Coronary artery (tissue), 2 donors: ENCODE results near the gene TNFSF13B.
A peak's percentile ranks its signal among the peaks of the same experiment; 100 is the strongest.
"Not testable (repeated sequence)": the region's sequence is repeated elsewhere in the genome, so short reads cannot be mapped to it uniquely, and the experiment has no call there.

ENCODE experiments used
- DNase-seq: peaks from one replicate; pipeline ENCODE4 v3.0.0-alpha.2; 2017; ENCODE audit warnings: low spot score
- H3K27ac ChIP-seq, 2 donors: fragments of 200-600 bp; sonication (generic); one replicate each; pipeline ENCODE4 v1.5.1; 2016 to 2019
- H3K4me3 ChIP-seq: fragments of 200-600 bp; sonication (generic); 2 replicates; pipeline ENCODE4 v1.5.1; 2016; ENCODE audit warnings: mild to moderate bottlenecking, moderate library complexity
- TF ChIP-seq, protein P1 (sequence below): fragments of 200-600 bp; sonication (generic); IDR thresholded peaks from one replicate; pipeline ENCODE4 v1.5.1; 2019; ENCODE audit warnings: antibody characterized with exemption

The TNFSF13B gene

DNA sequence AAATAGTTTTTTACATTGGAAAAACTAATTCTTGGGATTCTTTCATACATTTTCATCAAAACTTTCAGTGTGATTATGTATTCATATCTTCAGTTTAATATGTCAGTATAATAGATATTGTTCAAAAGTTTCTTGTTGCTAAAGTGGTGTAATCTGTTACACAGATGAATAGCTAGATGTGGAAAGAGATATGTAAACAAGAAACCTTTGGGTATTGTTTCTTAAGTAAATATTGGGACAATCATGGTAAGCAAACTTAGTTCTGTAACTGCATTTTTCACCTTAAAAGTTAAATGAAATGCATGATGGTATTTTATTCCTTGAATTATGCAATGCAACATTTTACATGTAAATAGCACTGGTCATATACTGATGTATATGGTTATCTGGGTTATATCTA is 39.1 kb upstream of the TNFSF13B start:
- Histone ChIP-seq H3K27ac (no peak overlapping the region), H3K4me3 (no peak overlapping the region)
- TF ChIP-seq, protein P1, sequence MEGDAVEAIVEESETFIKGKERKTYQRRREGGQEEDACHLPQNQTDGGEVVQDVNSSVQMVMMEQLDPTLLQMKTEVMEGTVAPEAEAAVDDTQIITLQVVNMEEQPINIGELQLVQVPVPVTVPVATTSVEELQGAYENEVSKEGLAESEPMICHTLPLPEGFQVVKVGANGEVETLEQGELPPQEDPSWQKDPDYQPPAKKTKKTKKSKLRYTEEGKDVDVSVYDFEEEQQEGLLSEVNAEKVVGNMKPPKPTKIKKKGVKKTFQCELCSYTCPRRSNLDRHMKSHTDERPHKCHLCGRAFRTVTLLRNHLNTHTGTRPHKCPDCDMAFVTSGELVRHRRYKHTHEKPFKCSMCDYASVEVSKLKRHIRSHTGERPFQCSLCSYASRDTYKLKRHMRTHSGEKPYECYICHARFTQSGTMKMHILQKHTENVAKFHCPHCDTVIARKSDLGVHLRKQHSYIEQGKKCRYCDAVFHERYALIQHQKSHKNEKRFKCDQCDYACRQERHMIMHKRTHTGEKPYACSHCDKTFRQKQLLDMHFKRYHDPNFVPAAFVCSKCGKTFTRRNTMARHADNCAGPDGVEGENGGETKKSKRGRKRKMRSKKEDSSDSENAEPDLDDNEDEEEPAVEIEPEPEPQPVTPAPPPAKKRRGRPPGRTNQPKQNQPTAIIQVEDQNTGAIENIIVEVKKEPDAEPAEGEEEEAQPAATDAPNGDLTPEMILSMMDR = no peak
- no peak for DNase-seq

DNA sequence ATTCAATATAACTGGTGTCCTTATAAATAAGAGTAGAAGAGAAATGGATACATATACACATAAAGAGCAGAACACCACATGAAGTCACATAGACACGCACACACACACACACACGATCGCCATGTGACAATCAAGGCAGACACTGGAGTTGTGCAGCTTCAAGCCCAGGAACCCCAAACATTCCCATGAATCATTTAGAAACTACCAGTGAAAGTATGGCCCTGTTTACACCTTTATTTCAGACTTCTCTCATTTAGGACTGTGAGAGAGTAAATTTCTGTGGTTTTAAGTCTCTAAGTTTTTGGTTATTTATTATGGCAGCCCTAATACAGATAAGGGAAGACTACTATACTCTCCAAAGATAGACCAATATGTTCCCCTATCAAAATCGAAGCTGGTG is 20.4 kb upstream of the TNFSF13B start:
- H3K4me3 ChIP-seq = no peak overlapping the region
- TF ChIP-seq, protein P1 = no peak
- DNase-seq = no peak
- H3K27ac ChIP-seq = no peak overlapping the region

DNA sequence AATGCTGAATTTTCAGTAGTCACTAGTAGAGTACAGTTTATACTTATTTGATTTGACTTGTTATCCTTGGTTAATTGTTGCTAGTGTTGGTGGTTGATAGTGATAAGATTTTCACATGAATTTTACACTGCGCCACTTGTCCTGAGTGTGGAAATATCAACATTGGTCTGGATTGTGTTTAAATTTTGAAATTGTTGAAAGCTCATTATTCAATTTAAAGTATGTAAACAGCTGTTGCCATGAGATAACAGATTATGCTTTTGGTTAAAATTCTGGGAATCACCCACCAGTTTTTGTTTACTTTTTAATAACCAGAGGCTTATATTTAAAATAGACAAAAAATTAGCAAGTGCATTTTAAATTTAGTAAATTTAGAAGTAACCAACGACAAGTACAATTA is 12.3 kb upstream of the TNFSF13B start:
- TF ChIP-seq, protein P1 = no peak
- no peak for DNase-seq
- no peak overlapping the region for H3K4me3 ChIP-seq

DNA sequence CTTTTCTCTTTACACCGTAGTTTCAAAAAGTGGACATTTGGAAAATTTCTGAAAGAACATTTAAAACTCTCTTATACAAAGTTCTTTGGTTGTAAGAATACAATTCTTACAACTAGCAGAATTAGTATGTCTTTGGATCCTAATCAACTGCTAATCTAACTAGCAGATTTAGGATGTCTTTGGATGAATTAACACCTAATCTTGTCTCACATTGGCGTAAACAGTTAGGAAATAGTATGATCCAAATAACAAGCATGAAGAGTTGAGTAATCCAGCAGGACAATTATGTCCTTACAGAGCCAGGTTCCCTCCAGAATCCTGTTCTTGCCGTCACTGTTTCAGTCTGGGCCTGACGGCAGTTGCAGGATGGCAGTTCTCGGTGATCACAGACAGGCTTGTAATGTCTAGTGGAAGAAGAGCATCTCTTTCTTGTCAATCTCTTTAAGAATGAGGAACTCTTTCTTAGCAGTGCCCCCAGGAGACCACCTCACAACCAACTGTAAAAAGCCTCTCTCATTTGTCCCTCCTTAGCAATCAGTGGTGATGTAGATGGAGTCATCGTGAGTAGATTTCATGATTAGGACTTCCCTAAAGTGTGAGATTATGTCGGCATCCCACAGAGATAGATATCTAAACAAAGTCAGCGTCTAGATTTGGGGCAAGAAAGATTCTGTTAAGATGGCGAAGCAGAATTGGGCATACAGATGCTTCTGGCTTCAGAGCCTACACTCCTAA is 5.7 kb upstream of the TNFSF13B start:
- TF ChIP-seq, protein P1 = no peak
- Histone ChIP-seq H3K27ac (no peak overlapping the region), H3K4me3 (no peak overlapping the region)
- DNase-seq = no peak

More for the DNA sequence above, 12.3 kb upstream of the TNFSF13B start:
- no peak overlapping the region for H3K27ac ChIP-seq

DNA sequence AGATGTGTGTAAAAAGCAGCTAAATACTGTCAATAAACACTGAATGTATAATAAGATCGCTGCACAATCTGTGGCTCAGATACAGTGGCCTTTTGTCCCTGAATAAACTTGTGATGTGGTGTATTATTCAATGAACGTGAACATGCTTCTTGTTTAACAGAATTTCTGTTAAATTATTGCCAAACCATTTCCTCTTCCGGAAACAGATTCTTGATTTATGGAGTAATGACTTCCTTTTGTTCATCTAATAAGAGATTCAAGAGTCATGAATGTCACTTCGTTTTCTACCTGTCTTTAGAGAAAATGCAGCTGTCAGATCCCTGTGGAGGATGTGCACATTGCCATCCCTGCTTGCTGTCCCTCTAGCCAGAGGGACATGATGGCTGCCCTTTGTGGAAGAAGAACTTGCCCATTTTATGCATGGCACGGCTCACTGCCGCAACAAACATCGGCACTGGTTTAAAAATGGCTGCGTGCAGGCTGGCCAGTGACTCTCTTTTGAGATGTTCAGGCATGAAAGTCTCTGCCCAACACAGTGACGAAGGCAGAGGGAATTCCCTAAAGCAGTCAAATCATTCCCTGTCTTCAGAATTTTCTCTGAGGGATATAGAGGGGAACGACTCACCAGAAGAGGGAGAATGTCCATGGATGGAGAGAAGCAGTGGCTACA is 3.1 kb upstream of the TNFSF13B start:
- TF ChIP-seq, protein P1 = no peak
- H3K27ac ChIP-seq = peak overlapping the region in 1 of 2 donors; percentile 24
- no peak for DNase-seq

DNA sequence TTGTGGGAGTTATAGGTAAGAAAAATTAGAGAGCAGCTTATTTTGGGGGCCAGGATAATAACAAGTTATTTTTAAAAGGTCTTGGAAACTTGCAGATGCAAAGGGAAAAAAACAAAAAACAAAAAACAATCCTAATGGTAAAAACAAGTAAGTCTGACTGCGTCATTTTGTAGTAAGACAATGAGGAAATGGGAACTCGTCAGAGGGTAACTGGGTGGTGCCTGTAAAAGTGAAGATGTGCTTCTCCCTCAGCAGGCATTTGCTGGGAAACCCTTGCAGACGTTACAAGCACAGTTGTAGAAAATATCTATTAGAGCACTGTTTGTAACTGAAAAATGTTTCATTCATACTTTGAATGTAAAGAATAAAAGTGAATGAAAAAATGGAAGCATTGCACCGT is 2.2 kb upstream of the TNFSF13B start:
- no peak overlapping the region for H3K27ac ChIP-seq
- no peak for DNase-seq
- no peak overlapping the region for H3K4me3 ChIP-seq
- TF ChIP-seq, protein P1 = no peak

More for the DNA sequence above, 3.1 kb upstream of the TNFSF13B start:
- no peak overlapping the region for H3K4me3 ChIP-seq

DNA sequence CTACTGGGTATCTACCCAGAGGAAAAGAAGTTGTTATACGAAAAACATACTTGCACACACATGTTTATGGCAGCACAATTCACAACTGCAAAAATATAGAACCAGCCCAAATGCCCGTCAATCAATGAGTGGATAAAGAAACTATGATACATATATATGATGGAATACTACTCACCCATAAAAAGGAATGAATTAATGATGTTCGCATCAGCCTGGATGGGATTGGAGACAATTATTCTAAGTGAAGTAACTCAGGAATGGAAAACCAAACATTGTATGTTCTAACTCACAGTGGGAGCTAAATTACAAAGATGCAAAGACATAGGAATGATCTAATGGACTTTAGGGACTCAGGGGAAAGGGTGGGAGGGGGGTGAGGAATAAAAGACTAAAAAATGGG is 1.7 kb upstream of the TNFSF13B start:
- not testable (repeated sequence) for H3K4me3 ChIP-seq, H3K27ac ChIP-seq, DNase-seq
